RKO (cell line): ENCODE data around the gene ZNF223.

Source experiments
- DNase-seq: peaks from one replicate; pipeline ENCODE4 v3.0.0-alpha.2; 2016; ENCODE audit warnings: low spot score

The ZNF223 gene

GRCh38 chr19:44051650-44052402 is at the start of gene ZNF223:
Gene ZNF223 (plus strand): TSS chr19:44052036. CDS start chr19:44055177, 3,141 bp downstream.
- peak; percentile 93 for DNase-seq

DNA sequence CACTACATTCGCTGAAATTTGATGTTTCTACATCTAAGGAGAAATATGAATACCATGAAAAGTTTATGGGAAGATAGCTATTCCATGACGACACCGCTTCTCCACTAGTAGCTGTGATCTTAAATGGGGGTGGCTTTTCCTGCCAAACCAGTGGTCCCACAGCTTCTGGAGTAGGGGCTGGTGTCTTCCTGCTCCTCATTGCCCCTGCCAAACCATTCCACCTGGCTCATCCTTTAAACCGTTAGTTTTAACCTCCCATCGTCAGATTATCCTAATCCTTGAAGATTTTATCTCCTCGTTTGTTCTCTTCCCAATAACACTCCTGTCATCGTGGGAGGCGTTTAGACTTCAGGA is 49.6 kb upstream of the ZNF223 start:
- no peak for DNase-seq

- peak; percentile 98 for DNase-seq
Observed at GRCh38 chr19:44002566-44003460, 49.0 kb upstream of the ZNF223 start, which contains the start of gene ZNF230. Gene ZNF230 (plus strand): TSS chr19:44002957. CDS start chr19:44007079, 4,122 bp downstream.

DNA sequence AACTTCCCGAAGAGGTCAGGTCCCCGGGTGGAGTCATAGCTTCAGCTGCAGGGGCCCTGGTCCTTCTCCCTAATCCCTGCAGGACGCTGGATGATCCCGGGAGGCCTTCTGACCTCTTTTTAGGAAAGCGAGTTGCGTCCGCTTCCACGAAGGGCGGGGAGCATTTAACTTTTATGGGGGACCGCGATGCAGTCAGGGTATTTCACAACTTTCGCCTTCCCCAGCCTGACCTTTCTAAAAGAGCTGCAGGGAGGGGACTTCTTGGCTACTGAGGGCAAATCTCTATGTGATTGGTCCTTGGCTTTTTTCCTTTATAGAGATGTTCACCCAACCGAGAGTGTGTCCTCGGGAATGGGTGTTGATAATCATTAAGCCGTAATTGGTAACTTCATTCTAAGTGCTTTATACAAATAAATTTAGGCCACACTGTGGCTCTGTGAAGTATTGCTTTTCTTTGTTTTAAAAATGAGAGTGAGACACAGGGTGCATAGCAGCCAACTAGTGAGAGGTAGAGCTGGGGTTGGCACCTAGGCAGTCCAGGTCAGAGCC is 48.3 kb upstream of the ZNF223 start:
- DNase-seq, result peak; percentile 58

GRCh38 chr19:44005973-44006372 is 45.9 kb upstream of the ZNF223 start:
- DNase-seq, result no peak

DNA sequence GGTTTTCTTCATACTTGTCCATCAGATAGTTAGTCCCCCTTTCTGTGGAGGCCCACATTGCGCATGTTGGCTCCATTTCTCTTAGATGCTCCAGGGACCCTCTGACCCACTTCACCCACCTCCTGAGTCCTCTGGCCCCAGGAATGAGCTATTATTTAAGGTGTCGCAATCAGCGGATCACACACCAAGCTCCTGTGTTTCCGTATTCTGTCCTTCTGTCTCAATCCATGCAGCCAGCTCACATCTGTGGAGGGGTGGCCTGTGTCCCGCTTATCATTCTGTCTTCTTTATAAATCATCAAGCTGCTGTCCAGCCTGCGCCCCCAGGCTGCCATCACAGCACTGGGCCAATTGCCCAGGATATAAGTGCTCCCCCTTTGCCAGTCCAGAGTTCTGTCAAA is 44.4 kb upstream of the ZNF223 start:
- DNase-seq, result no peak

- no peak for DNase-seq
Observed at GRCh38 chr19:44010468-44010867, 41.4 kb upstream of the ZNF223 start.

DNA sequence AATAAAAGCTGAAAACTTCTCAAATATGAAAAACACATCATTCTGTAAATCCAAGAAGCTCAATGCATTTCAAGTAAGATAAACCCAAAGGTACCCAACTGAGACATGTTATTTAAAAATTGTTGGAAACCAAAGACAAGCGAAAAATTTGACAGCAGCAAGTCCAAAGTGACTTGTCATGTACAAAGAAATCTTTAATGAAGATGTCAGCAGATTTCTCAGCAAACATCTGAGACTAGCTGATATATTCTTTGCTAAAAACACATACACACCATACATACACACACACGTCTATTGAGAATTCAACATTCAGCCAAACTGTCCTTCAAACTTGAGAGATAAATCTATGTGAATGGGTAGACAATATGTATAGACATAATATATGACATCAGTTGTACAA is 32.3 kb upstream of the ZNF223 start:
- no peak for DNase-seq

- no peak for DNase-seq
Observed at GRCh38 chr19:44021221-44021620, 30.6 kb upstream of the ZNF223 start.

DNA sequence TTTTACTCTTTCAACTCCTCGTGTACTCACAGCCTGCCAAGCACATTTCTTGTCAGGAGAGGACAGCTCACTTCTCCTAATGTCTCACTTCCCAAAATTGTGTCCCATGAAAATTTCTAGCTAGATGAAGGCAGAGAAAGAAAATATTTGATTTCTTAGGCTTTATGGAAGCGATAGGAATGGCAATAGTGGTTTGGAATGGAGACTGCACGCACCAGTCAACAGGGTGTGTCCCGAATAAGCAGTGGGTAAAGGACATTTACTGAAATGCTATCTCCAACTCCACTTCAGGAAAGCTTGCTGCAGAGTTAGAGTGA is 27.0 kb upstream of the ZNF223 start:
- DNase-seq, result no peak

DNA sequence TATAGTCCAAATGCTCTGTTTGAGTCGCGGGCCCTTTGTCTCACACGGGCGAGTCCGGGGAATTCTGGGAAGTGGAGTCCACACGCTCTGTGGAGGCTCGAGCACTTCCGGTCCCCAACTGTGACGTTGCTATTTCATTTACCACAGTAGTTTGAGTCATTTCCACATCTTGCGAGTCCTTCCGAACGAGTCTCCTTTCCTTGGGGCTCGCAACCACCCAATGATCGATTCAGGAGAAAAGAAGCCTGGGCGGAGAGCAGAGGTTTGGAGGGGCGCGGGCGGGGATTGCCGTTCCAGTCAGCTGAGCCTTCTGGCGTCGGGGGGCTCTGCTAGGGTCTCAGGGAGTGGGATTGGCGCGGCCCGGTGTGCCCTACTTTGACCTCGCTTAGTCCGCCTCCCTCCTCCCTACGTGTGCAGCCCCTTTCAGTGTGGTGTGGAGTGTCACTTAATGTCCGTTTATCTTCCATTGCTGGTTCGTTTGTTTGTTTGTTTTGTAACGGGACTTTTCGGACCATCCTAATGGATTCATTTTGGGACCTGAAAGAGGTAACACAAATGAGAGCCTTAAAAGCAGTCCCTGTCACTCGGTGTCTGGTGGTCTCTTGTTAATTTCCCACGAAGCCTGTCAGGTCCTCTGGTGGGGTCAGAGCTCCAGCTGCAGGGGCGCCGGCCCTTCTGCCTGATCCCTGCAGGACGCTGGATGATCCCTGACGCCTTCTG is 26.5 kb upstream of the ZNF223 start, which contains the start of gene ZNF222:
TSS of gene ZNF222 (plus strand) at position 163 of the 720 bp plus-strand sequence. CDS start at position 221, 58 bp downstream.
- peak; percentile 95 for DNase-seq

- no peak for DNase-seq
Observed at GRCh38 chr19:44026622-44027021, 25.2 kb upstream of the ZNF223 start.

DNA sequence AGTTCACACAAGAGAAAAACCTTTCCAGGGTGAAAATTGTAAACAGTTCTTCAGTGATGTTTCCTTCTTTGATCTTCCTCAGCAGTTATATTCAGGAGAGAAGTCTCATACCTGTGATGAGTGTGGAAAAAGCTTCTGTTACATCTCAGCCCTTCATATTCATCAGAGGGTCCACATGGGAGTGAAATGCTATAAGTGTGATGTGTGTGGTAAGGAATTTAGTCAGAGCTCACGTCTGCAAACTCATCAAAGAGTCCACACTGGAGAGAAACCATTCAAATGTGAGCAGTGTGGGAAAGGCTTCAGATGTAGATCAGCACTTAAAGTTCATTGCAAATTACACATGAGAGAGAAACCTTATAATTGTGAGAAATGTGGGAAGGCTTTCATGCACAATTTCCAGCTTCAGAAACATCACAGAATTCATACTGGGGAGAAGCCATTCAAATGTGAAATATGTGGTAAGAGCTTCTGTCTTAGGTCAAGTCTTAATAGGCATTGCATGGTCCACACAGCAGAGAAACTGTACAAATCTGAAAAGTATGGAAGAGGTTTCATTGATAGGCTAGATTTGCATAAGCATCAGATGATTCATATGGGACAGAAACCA is 19.7 kb upstream of the ZNF223 start:
- no peak for DNase-seq

DNA sequence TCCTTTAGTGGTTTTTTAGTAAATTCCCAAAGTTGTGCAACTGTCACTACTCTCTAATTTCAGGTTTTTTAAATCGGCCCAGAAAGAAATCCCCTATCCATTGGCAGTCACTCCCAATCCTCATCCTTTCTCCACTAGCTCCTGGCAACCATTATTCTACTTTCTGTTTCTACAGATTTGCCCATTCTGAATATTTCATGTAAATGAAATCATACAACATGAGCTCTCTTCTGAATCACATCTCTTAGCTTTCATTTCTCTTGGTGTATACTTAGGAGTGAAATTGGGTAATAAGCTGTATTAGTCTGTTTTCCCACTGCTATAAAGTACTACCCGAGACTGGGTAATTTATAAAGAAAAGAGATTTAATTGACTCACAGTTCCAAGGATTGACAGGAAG is 9.7 kb upstream of the ZNF223 start:
- DNase-seq, result no peak

DNA sequence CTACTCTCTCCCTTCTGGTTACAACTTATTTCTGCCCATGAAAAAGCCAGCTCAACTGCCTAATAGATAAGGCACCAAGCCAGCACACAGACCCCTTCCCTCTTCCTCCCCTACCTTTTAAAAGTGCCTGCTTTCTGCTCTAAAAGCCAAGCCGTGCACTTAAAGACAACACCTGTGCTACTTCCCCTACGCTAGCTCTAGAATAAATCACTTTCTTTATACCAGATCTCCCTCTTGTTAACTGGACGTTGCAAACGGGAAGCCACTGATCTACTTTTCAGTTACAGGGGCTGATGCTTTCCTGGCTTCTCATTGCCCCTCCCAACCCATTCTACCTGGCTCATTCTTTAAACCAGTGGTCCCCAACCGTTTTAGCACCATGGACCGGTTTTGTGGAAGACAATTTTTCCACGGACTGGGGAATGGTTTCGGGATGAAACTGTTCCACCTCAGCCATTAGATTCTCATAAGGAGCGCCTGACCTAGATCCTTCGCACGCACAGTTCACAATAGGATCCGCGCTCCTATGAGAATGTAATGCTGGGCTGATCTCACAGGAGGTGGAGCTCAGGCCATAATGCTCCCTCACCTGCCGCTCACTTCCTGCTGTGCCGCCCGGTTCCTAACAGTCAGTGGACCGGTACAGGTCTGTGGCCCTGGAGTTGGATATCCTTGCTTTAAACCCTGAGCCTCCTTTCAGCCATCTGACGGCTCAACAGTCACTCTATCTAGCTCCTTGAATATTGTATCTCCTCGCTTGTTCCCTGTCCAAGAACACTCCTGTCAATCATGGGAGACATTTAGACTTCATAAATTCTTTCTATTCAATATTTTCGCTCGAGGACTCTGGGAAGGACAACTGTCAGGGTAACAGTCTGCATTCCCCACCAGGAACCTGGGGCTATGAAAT is 841 bp upstream of the ZNF223 start:
- no peak for DNase-seq

GRCh38 chr19:44055870-44056269 is 4.0 kb downstream of the ZNF223 start:
- DNase-seq, result no peak

DNA sequence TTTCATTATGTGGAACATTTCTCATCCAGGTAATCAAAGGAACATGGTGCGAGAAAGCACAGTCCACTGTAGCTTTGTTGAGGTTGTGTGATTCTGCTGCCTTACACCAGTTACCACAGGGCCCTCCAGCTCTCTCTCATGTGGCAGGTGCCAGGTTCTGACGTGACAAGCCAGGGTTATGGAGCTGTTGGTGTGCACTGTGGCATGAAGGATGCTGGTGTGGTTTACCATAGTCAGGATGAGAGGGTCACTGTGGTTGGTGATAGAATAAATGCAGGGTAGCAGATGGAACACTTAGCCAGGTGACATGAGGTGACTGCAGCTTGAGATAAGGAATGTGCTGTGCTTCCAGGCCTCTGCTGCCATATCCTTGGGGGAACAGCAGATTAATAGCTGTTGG is 7.4 kb downstream of the ZNF223 start:
- DNase-seq, result no peak

DNA sequence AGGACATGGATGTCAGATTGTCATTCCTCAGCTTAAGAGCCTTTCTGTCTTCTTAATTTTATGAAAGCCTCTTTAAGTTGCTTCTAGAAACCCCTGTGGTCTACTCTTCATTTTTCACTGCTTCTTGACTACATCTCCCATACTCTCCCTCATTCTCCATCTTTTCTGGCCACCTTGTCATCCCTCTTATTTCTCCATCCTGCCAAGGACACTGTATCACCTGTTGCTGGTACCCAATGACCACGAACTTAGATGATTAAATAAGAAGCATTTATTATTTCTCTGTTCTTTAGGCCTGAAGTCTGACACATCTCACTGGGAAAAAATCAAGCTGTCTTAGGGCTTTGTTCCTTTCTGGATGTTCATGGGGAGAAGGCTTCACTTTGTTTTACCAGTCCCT is 9.2 kb downstream of the ZNF223 start:
- no peak for DNase-seq

GRCh38 chr19:44066305-44066704 is 14.5 kb downstream of the ZNF223 start:
- DNase-seq, result no peak

DNA sequence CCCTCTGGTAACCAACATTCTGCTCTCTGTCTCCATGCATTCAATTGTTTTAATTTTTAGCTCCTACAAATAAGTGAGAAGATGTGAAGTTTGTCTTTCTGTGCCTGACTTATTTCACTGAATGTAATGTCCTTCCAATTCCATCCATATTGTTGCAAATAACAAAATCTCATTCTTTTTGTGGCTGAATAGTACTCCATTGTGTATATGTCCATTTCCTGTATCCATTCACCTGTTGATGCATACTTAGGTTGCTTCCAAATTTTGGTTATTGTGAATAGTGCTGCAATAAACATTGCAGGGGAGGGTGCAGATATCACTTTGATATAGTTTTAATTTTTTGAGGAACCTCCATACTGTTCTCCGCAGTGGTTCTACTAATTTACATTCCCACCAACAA is 17.6 kb downstream of the ZNF223 start:
- DNase-seq, result no peak
